ENCODE measurements around the gene FBXL2. TPM values are rescaled to one million over a fixed set of nuclear protein-coding genes. Genes with fewer than 3 reads are reported as not detected.
A peak's percentile ranks its signal among the peaks of the same experiment; 100 is the strongest.

Gene FBXL2
- polyA plus RNA-seq, 2 of the 4 experiments (the other 2 are of a cell fraction), result 6.9 to 15.7 TPM

GRCh38 chr3:33377931-33378330, 100.7 kb downstream of the FBXL2 start:
- Histone ChIP-seq H3K4me1 (no peaks in the 10 kb centered on the region; the same call in 1 of the 3 replicates), H3K27ac (peak overlapping the region in 1 of 2 experiments; percentile 42; a peak in 2 of 6 replicates), H3K9me3 (no peaks in the 10 kb centered on the region), H3K4me2 (no peak overlapping the region), H3K4me3 (no peak overlapping the region)
- POLR2A ChIA-PET, result no interaction called here
- no peak for FAIRE-seq
- peak; percentile 66 to 75 for ATAC-seq
- CTCF ChIA-PET, result interaction anchor here (1.8 kb wide), 1 partner anchor 246 kb away, joined by 11 read pairs; no protein-coding TSS in a partner anchor
- peak in 1 of 2 experiments; percentile 44 for DNase-seq (ENCODE audit: low read depth in 1 of 2, low spot score in 1 of 2)
- 83% methylated on average over 3 of the region's 3 CpGs for WGBS (ENCODE audit: missing lambda C conversion rate)
- no peak for TF ChIP-seq CBX8 (IDR thresholded peaks at IDR 0.05)
- no peak for TF ChIP-seq NR3C1 (IDR thresholded peaks at IDR 0.05)
- TF ChIP-seq, protein P1, sequence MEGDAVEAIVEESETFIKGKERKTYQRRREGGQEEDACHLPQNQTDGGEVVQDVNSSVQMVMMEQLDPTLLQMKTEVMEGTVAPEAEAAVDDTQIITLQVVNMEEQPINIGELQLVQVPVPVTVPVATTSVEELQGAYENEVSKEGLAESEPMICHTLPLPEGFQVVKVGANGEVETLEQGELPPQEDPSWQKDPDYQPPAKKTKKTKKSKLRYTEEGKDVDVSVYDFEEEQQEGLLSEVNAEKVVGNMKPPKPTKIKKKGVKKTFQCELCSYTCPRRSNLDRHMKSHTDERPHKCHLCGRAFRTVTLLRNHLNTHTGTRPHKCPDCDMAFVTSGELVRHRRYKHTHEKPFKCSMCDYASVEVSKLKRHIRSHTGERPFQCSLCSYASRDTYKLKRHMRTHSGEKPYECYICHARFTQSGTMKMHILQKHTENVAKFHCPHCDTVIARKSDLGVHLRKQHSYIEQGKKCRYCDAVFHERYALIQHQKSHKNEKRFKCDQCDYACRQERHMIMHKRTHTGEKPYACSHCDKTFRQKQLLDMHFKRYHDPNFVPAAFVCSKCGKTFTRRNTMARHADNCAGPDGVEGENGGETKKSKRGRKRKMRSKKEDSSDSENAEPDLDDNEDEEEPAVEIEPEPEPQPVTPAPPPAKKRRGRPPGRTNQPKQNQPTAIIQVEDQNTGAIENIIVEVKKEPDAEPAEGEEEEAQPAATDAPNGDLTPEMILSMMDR (IDR thresholded peaks at IDR 0.05), result no peak
- TF ChIP-seq RFX5 (IDR thresholded peaks at IDR 0.05), result no peak
- TF ChIP-seq, protein P2, sequence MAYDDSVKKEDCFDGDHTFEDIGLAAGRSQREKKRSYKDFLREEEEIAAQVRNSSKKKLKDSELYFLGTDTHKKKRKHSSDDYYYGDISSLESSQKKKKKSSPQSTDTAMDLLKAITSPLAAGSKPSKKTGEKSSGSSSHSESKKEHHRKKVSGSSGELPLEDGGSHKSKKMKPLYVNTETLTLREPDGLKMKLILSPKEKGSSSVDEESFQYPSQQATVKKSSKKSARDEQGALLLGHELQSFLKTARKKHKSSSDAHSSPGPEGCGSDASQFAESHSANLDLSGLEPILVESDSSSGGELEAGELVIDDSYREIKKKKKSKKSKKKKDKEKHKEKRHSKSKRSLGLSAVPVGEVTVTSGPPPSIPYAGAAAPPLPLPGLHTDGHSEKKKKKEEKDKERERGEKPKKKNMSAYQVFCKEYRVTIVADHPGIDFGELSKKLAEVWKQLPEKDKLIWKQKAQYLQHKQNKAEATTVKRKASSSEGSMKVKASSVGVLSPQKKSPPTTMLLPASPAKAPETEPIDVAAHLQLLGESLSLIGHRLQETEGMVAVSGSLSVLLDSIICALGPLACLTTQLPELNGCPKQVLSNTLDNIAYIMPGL (CRISPR knock-in tag; IDR thresholded peaks at IDR 0.05; ENCODE audit: borderline replicate concordance), result no peak
- no peak for TF ChIP-seq NPAS2 (CRISPR knock-in tag; IDR thresholded peaks at IDR 0.05; ENCODE audit: borderline replicate concordance)

GRCh38 chr3:33380653-33381052, 103.4 kb downstream of the FBXL2 start:
- TF ChIP-seq HEYL (CRISPR knock-in tag; IDR thresholded peaks at IDR 0.05) (no peak), KDM5A (IDR thresholded peaks at IDR 0.05) (no peak), ZSCAN20 (CRISPR knock-in tag; IDR thresholded peaks at IDR 0.05) (no peak), JUN (IDR thresholded peaks at IDR 0.05) (no peak), FOSB (CRISPR knock-in tag; IDR thresholded peaks at IDR 0.05) (no peak), HDAC2 (IDR thresholded peaks at IDR 0.05) (no peak), ZNF302 (CRISPR knock-in tag; IDR thresholded peaks at IDR 0.05) (no peak), HOXB13 (CRISPR knock-in tag; IDR thresholded peaks at IDR 0.05; ENCODE audit: low read depth) (no peak), MYC (IDR thresholded peaks at IDR 0.05; ENCODE audit: borderline replicate concordance, low read length) (no peak), HOXA7 (CRISPR knock-in tag; IDR thresholded peaks at IDR 0.05) (no peak), PBX3 (IDR thresholded peaks at IDR 0.05) (no peak), POLR2A (IDR thresholded peaks at IDR 0.05; ENCODE audit: low read length) (no peak), RNF2 (IDR thresholded peaks at IDR 0.05; ENCODE audit: borderline replicate concordance, low read depth) (no peak), CBX2 (IDR thresholded peaks at IDR 0.05; ENCODE audit: borderline replicate concordance, low read depth) (no peak)
- TF ChIP-seq, protein P3, sequence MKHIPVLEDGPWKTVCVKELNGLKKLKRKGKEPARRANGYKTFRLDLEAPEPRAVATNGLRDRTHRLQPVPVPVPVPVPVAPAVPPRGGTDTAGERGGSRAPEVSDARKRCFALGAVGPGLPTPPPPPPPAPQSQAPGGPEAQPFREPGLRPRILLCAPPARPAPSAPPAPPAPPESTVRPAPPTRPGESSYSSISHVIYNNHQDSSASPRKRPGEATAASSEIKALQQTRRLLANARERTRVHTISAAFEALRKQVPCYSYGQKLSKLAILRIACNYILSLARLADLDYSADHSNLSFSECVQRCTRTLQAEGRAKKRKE (CRISPR knock-in tag; IDR thresholded peaks at IDR 0.05; ENCODE audit: low read depth), result no peak
- TF ChIP-seq, protein P4, sequence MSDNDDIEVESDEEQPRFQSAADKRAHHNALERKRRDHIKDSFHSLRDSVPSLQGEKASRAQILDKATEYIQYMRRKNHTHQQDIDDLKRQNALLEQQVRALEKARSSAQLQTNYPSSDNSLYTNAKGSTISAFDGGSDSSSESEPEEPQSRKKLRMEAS (IDR thresholded peaks at IDR 0.05), result no peak
- TF ChIP-seq, protein P5, sequence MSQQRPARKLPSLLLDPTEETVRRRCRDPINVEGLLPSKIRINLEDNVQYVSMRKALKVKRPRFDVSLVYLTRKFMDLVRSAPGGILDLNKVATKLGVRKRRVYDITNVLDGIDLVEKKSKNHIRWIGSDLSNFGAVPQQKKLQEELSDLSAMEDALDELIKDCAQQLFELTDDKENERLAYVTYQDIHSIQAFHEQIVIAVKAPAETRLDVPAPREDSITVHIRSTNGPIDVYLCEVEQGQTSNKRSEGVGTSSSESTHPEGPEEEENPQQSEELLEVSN (IDR thresholded peaks at IDR 0.05; ENCODE audit: borderline replicate concordance, low read depth), result no peak
- TF ChIP-seq, protein P6, sequence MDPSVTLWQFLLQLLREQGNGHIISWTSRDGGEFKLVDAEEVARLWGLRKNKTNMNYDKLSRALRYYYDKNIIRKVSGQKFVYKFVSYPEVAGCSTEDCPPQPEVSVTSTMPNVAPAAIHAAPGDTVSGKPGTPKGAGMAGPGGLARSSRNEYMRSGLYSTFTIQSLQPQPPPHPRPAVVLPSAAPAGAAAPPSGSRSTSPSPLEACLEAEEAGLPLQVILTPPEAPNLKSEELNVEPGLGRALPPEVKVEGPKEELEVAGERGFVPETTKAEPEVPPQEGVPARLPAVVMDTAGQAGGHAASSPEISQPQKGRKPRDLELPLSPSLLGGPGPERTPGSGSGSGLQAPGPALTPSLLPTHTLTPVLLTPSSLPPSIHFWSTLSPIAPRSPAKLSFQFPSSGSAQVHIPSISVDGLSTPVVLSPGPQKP (IDR thresholded peaks at IDR 0.05; ENCODE audit: low read depth, low read length), result no peak
- POLR2A ChIA-PET, result no interaction called here
- 83% methylated on average over 3 of the region's 3 CpGs for WGBS (ENCODE audit: missing lambda C conversion rate)
- H3K4me2 ChIP-seq, result no peak overlapping the region
- CTCF ChIA-PET, result no interaction called here
- no peak overlapping the region for H3K4me3 ChIP-seq
- ATAC-seq (no peak), FAIRE-seq (no peak), DNase-seq (ENCODE audit: low read depth in 1 of 2, low spot score in 1 of 2) (no peak)
- peaks cover 11% of the 10 kb centered on the region; the same call in 2 of the 3 replicates for H3K4me1 ChIP-seq
- H3K27ac ChIP-seq, result no peak overlapping the region
- H3K9me3 ChIP-seq, result no peaks in the 10 kb centered on the region
